Parathyroid adenoma (tissue), 2 donors: ENCODE results near the gene TENM3.

Experiments
- H2AFZ ChIP-seq: fragments of 300-600 bp; sonication (generic); one replicate; pipeline ENCODE4 v1.7.0; 2017; ENCODE audit warnings: antibody characterized with exemption, mild to moderate bottlenecking
- H3K27ac ChIP-seq: fragments of 300-600 bp; sonication (generic); one replicate; pipeline ENCODE4 v1.7.0; 2017
- H3K27me3 ChIP-seq: fragments of 300-600 bp; sonication (generic); one replicate; pipeline ENCODE4 v1.7.0; 2017; ENCODE audit warnings: low read length; ENCODE audit not compliant: control insufficient read depth, insufficient read depth
- H3K36me3 ChIP-seq: fragments of 300-600 bp; sonication (generic); one replicate; pipeline ENCODE4 v1.7.0; 2017; ENCODE audit warnings: low read length; ENCODE audit not compliant: control insufficient read depth, insufficient read depth
- H3K4me1 ChIP-seq: fragments of 300-600 bp; sonication (generic); one replicate; pipeline ENCODE4 v1.7.0; 2017; ENCODE audit warnings: control low read depth
- H3K4me2 ChIP-seq: fragments of 300-600 bp; sonication (generic); one replicate; pipeline ENCODE4 v1.7.0; 2017; ENCODE audit warnings: low read length
- H3K4me3 ChIP-seq: fragments of 300-600 bp; sonication (generic); one replicate; pipeline ENCODE4 v1.7.0; 2017; ENCODE audit warnings: low read depth, low read length
- H3K79me2 ChIP-seq: fragments of 300-600 bp; sonication (generic); one replicate; pipeline ENCODE4 v1.7.0; 2017; ENCODE audit warnings: control low read depth
- H3K9ac ChIP-seq: fragments of 300-600 bp; sonication (generic); one replicate; pipeline ENCODE4 v1.7.0; 2017; ENCODE audit warnings: mild to moderate bottlenecking
- H3K9me3 ChIP-seq: fragments of 300-600 bp; sonication (generic); one replicate; pipeline ENCODE4 v1.7.0; 2017; ENCODE audit warnings: low read length; ENCODE audit not compliant: control insufficient read depth
- CTCF ChIP-seq: fragments of 300-600 bp; sonication (generic); IDR thresholded peaks from one replicate; pipeline ENCODE4 v1.7.0; 2017; ENCODE audit warnings: antibody characterized with exemption, mild to moderate bottlenecking
- donor health status: primary hyperparathyroidism.

Gene TENM3

GRCh38 chr4:182405087-182405486 lies 161.9 kb downstream of the TENM3 start:
- no peak overlapping the region for H3K4me3 ChIP-seq
- no peak overlapping the region for H3K4me2 ChIP-seq
- no peaks in the 10 kb centered on the region for H3K9me3 ChIP-seq
- no peaks in the 10 kb centered on the region for H3K79me2 ChIP-seq
- H3K27ac ChIP-seq = no peak overlapping the region
- H3K27me3 ChIP-seq = no peaks in the 10 kb centered on the region
- no peak for TF ChIP-seq CTCF
- no peaks in the 10 kb centered on the region for H3K36me3 ChIP-seq
- no peak overlapping the region for H2AFZ ChIP-seq
- H3K9ac ChIP-seq = no peak overlapping the region
- H3K4me1 ChIP-seq = no peaks in the 10 kb centered on the region

DNA sequence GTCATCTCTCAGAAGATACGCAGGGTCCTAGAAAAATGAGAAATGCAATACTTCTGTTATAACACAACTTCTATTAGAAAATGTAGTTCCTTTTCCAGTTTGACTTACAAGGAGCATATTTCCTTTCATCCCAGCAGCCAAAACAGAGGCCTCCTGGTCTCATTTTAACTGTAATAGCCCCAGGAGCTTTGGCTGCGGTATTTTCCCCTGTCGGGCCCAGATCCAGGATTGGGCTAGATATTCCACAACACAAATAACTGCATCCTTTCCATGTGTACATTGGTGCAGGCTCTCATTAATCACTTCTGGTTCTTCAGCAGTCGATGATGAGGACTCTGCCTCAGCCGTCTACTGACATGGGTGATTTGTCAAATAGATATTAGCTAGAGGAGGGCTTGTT lies 166.1 kb downstream of the TENM3 start:
- no peaks in the 10 kb centered on the region for H3K79me2 ChIP-seq
- no peak overlapping the region for H2AFZ ChIP-seq
- TF ChIP-seq CTCF = no peak
- H3K36me3 ChIP-seq = no peaks in the 10 kb centered on the region
- H3K9me3 ChIP-seq = no peaks in the 10 kb centered on the region
- no peak overlapping the region for H3K9ac ChIP-seq
- no peak overlapping the region for H3K4me3 ChIP-seq
- H3K4me2 ChIP-seq = no peak overlapping the region
- no peaks in the 10 kb centered on the region for H3K4me1 ChIP-seq
- no peaks in the 10 kb centered on the region for H3K27me3 ChIP-seq
- H3K27ac ChIP-seq = no peak overlapping the region

- Histone ChIP-seq H3K4me2 (no peak overlapping the region), H3K9me3 (no peaks in the 10 kb centered on the region), H3K36me3 (no peaks in the 10 kb centered on the region), H2AFZ (no peak overlapping the region), H3K4me3 (no peak overlapping the region), H3K79me2 (no peaks in the 10 kb centered on the region), H3K27ac (no peak overlapping the region), H3K27me3 (no peaks in the 10 kb centered on the region), H3K9ac (no peak overlapping the region), H3K4me1 (no peaks in the 10 kb centered on the region)
- TF ChIP-seq CTCF = no peak
Measured at GRCh38 chr4:182411391-182411790, 168.2 kb downstream of the TENM3 start.

DNA sequence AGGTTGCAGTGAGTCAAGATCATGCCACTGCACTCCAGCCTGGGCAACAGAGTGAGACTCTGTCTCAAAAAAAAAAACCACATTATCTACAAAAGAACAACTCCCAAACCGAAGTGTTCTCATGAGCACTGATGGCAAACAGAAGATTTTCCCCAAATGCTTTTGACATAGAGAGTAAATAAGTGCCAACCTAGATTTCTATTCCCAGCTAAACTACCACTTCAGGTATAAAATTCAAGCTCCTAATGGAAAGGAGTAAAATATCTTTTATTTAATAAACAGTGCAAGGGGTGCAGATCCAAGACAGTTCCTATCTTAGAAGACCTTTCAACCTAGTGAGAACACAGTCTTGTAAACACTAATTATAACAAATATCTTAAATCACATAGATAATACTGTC lies 170.3 kb downstream of the TENM3 start:
- H3K9ac ChIP-seq = no peak overlapping the region
- H3K4me2 ChIP-seq = no peak overlapping the region

More for the DNA sequence above, 170.3 kb downstream of the TENM3 start:
- Histone ChIP-seq H3K4me1 (no peaks in the 10 kb centered on the region), H3K27me3 (no peaks in the 10 kb centered on the region), H3K4me3 (no peak overlapping the region), H3K36me3 (no peaks in the 10 kb centered on the region), H3K27ac (no peak overlapping the region), H3K9me3 (no peaks in the 10 kb centered on the region), H2AFZ (no peak overlapping the region), H3K79me2 (no peaks in the 10 kb centered on the region)
- no peak for TF ChIP-seq CTCF
